Neural progenitor cell (in vitro differentiated cells): ENCODE data around the gene ACRBP.

ENCODE experiments used
- EZH2 ChIP-seq: fragments of 200-600 bp; sonication (generic); IDR thresholded peaks from 2 replicates; pipeline ENCODE4 v1.6.1; 2017; ENCODE audit warnings: antibody characterized with exemption, mild to moderate bottlenecking, moderate library complexity
- EZH2phosphoT487 ChIP-seq: fragments of 200-600 bp; sonication (generic); IDR thresholded peaks from 2 replicates; pipeline ENCODE4 v1.6.1; 2017; ENCODE audit warnings: antibody characterized with exemption
- TF ChIP-seq, protein P1 (sequence below): fragments of 200-600 bp; sonication (generic); IDR thresholded peaks from 2 replicates; pipeline ENCODE4 v1.5.1; 2017; ENCODE audit warnings: antibody characterized with exemption, mild to moderate bottlenecking

DNA sequence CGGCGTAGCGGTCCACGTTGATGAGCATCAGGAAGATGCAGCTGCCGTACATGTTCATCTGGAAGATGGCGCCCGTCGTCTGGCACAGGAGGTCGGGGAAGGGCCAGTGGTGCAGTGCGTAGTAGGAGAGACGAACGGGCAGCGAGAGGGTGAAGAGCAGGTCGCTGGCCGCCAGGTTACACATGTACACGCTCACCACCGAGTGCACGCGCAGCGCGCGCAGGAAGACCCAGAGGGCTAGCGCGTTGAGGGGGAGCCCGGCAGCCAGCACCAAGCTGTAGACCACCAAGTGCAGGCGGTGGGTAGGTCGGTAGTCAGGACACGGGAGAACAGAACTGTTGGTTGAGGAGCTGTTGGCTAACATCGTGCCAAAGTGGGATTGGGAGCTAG lies 26.4 kb downstream of the ACRBP start:
- TF ChIP-seq, protein P1, sequence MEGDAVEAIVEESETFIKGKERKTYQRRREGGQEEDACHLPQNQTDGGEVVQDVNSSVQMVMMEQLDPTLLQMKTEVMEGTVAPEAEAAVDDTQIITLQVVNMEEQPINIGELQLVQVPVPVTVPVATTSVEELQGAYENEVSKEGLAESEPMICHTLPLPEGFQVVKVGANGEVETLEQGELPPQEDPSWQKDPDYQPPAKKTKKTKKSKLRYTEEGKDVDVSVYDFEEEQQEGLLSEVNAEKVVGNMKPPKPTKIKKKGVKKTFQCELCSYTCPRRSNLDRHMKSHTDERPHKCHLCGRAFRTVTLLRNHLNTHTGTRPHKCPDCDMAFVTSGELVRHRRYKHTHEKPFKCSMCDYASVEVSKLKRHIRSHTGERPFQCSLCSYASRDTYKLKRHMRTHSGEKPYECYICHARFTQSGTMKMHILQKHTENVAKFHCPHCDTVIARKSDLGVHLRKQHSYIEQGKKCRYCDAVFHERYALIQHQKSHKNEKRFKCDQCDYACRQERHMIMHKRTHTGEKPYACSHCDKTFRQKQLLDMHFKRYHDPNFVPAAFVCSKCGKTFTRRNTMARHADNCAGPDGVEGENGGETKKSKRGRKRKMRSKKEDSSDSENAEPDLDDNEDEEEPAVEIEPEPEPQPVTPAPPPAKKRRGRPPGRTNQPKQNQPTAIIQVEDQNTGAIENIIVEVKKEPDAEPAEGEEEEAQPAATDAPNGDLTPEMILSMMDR = no peak
- TF ChIP-seq EZH2 = no peak
- TF ChIP-seq EZH2phosphoT487 = no peak
